HCT116 (cell line): ENCODE measurements around the gene GASK1A.

ENCODE experiments used
- ATF3 ChIP-seq: IDR thresholded peaks from 2 replicates; pipeline ENCODE4 v1.6.1; 2012
- CTCF ChIP-seq, 3 experiments: fragments of 200-600 bp in 1 of 3; sonication (generic) in 1 of 3; IDR thresholded peaks in 2 of 3; conservative IDR thresholded peaks in 1 of 3; 2 replicates each; pipeline ENCODE4 v1.5.1; 2012 to 2017; ENCODE audit warnings: low read depth in 2 of 3, low read length in 2 of 3, antibody characterized with exemption in 1 of 3, borderline replicate concordance in 1 of 3, control low read depth in 1 of 3, mild to moderate bottlenecking in 1 of 3, mixed read lengths in 1 of 3, mixed run types in 1 of 3, moderate library complexity in 1 of 3; ENCODE audit not compliant: insufficient read depth in 1 of 3
- EZH2 ChIP-seq: fragments of 200-600 bp; sonication (generic); IDR thresholded peaks from 2 replicates; pipeline ENCODE4 v1.6.1; 2017; ENCODE audit warnings: antibody characterized with exemption, mixed run types
- EZH2phosphoT487 ChIP-seq: fragments of 200-600 bp; IDR thresholded peaks from 2 replicates; pipeline ENCODE4 v1.6.1; 2018; ENCODE audit warnings: antibody characterized with exemption, borderline replicate concordance
- FOSL1 ChIP-seq: IDR thresholded peaks from 2 replicates; pipeline ENCODE4 v1.6.1; 2012; ENCODE audit warnings: low read depth
- POLR2A ChIP-seq: IDR thresholded peaks from 2 replicates; pipeline ENCODE4 v1.7.0; 2011; ENCODE audit warnings: borderline replicate concordance; ENCODE audit not compliant: insufficient read depth, insufficient read length; ENCODE audit errors: extremely low read depth
- POLR2AphosphoS5 ChIP-seq: IDR thresholded peaks from 2 replicates; pipeline ENCODE4 v1.6.1; 2011; ENCODE audit warnings: mild to moderate bottlenecking, low read depth, low read length, moderate library complexity
- SIN3A ChIP-seq: IDR thresholded peaks from 2 replicates; pipeline ENCODE4 v1.6.1; 2012; ENCODE audit warnings: low read depth
- SP1 ChIP-seq: IDR thresholded peaks from 2 replicates; pipeline ENCODE4 v1.6.1; 2012; ENCODE audit warnings: low read depth
- SRF ChIP-seq: IDR thresholded peaks from 2 replicates; pipeline ENCODE4 v1.6.1; 2012; ENCODE audit warnings: low read depth
- TF ChIP-seq, protein P1 (sequence below): IDR thresholded peaks from 2 replicates; pipeline ENCODE4 v1.6.1; 2012

GRCh38 chr3:43019006-43019809, 40.1 kb downstream of the GASK1A start:
- TF ChIP-seq POLR2A (no peak), CTCF (IDR thresholded peaks at IDR 0.05 in 2 of 3, conservative IDR thresholded peaks at IDR 0.05 in 1 of 3; ENCODE audit: borderline replicate concordance in 1 of 3, insufficient read depth in 1 of 3, low read depth in 2 of 3, low read length in 2 of 3) (no peak), EZH2 (no peak), SRF (no peak), SP1 (no peak), POLR2AphosphoS5 (no peak), SIN3A (no peak), FOSL1 (no peak), EZH2phosphoT487 (no peak), ATF3 (no peak)
- TF ChIP-seq, protein P1, sequence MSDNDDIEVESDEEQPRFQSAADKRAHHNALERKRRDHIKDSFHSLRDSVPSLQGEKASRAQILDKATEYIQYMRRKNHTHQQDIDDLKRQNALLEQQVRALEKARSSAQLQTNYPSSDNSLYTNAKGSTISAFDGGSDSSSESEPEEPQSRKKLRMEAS, result no peak
